HAP-1 (cell line): ENCODE measurements around the gene KCNQ1OT1.
"Not testable (repeated sequence)": the region's sequence is repeated elsewhere in the genome, so short reads cannot be mapped to it uniquely, and the experiment has no call there.

Source experiments
- DNase-seq, 2 experiments: peaks; one replicate each; pipeline ENCODE4 v3.0.0-alpha.2; 2016 to 2020; ENCODE audit warnings: low spot score in 2 of 2
- H3K27me3 ChIP-seq: fragments of 250-450 bp; sonication (Bioruptor Pico); 2 replicates; pipeline ENCODE4 v1.5.1; 2020; ENCODE audit warnings: low read depth, mild to moderate bottlenecking, moderate library complexity
- H3K36me3 ChIP-seq: fragments of 250-450 bp; sonication (Bioruptor Pico); replicated peaks from 2 replicates; pipeline ENCODE4 v1.5.1; 2020; ENCODE audit warnings: mild to moderate bottlenecking
- H3K4me1 ChIP-seq: fragments of 250-450 bp; sonication (Bioruptor Pico); 2 replicates; pipeline ENCODE4 v1.5.1; 2020; ENCODE audit warnings: mild to moderate bottlenecking
- H3K4me3 ChIP-seq: fragments of 250-450 bp; sonication (Bioruptor Pico); 2 replicates; pipeline ENCODE4 v1.5.1; 2020; ENCODE audit warnings: mild to moderate bottlenecking, moderate library complexity
- H3K9me3 ChIP-seq: fragments of 250-450 bp; sonication (Bioruptor Pico); 2 replicates; pipeline ENCODE4 v1.5.1; 2020; ENCODE audit warnings: mild to moderate bottlenecking, moderate library complexity
- in situ Hi-C: fragments of 300-500 bp; cut with MboI; formaldehyde crosslinking; loops from 3 replicates; pipeline ENCODE4 v1.14.3; 2020; ENCODE audit warnings: low sequenced_read_pairs, inconsistent platforms, mixed read lengths

KCNQ1OT1 gene

DNA sequence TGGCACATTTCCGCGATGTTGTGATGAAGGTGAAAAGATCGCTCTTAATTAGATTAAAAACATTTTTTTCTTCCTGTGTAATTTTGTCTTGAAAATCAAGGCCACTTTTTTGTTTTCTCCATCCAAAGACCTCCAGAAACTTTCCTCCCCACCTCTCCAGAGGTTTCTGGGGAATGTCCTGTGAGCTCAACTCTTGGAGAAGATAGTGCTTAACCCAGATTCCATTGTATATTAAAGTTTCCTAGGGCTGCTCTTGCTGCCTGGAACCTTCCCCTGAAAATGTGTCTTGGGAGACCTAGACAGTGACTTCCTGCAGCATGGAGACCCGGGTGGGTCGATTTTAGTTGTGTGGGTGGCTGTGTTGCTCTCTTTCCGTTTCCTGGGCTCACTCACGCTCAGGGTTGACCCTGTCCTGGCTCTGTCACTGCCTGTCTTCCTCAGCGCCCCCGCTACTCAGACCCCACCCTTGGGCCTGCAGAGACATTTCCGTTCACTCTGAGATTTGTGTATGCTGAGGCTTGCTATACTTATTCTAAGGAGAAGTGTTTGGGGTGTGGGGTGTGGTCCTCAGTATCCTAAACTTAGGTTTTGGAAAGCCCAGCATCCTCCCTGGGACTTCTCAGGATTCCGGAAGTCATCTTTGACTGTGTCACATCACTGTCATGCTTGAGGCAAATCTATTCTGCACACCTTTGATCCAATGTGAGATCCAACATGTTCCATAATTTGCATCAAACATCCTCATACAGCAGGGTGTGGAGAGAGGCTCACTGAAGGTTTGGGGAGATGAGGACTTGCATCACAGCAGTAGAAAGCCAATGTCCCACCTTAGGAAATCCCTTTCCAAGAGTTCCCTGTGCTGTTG lies 47.2 kb downstream of the KCNQ1OT1 start:
- no peaks in the 10 kb centered on the region for H3K27me3 ChIP-seq
- in situ Hi-C loops = no loop called here
- H3K9me3 ChIP-seq = no peaks in the 10 kb centered on the region; the same call in 1 of the 2 replicates
- no peaks in the 10 kb centered on the region for H3K36me3 ChIP-seq
- no peak overlapping the region for H3K4me3 ChIP-seq
- H3K4me1 ChIP-seq = no peaks in the 10 kb centered on the region
- no peak for DNase-seq

DNA sequence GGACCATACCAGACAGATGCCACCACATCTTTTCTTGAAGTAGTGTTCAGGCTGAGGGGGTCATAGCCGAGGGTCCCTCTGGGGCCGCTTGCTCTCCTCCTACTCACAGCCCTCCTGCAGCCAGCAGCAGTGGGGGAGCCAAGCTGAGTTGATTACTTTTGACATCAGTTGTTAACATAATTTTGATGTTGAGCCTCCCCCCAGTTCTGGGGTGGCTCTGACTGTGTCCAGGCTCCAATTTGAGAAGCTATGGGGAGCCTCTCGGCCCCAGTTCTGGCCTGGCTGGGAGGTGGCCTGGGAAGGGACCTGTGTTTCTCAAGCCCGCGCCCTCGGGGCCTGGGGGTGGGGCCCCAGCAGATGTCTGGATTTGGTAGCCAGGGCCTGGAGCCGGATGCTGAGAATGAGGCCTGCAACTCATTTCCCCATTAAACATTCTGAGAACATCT lies 47.9 kb downstream of the KCNQ1OT1 start:
- no peak for DNase-seq
- H3K4me3 ChIP-seq = no peak overlapping the region
- no peaks in the 10 kb centered on the region for H3K4me1 ChIP-seq
- no peaks in the 10 kb centered on the region for H3K36me3 ChIP-seq
- H3K27me3 ChIP-seq = no peaks in the 10 kb centered on the region
- H3K9me3 ChIP-seq = no peaks in the 10 kb centered on the region; the same call in 1 of the 2 replicates
- in situ Hi-C loops = no loop called here

DNA sequence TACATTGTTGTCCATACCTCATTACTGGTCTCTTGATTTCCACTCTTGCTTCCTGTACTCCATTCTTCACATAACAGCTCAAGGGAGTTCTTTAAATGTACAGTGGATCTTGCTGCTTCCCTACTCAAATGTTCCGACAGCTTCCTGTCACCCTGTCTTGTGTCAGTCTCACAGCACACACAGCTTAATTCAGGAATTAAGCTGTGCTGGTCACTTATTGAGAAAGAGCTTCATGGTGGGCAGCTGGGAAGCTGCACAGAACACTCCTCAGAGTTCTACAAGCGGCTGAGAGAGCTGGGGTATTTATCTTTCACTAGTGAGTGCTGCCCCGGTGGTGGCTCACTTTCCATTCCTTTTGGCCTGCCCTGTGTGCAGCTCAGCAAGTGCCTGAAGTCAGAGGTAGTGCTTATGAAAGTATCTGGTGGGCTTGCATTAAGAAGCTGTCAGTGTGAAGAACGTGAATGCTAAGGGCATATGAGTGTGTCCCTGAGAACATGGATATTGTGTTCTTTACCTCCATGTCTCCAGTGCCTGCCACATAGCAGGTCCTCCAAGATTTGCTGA lies 48.7 kb downstream of the KCNQ1OT1 start:
- no peak overlapping the region for H3K4me3 ChIP-seq
- no peaks in the 10 kb centered on the region for H3K36me3 ChIP-seq
- DNase-seq = no peak
- no peaks in the 10 kb centered on the region; the same call in 1 of the 2 replicates for H3K9me3 ChIP-seq
- no peaks in the 10 kb centered on the region for H3K27me3 ChIP-seq
- no peaks in the 10 kb centered on the region for H3K4me1 ChIP-seq
- in situ Hi-C loops = no loop called here

DNA sequence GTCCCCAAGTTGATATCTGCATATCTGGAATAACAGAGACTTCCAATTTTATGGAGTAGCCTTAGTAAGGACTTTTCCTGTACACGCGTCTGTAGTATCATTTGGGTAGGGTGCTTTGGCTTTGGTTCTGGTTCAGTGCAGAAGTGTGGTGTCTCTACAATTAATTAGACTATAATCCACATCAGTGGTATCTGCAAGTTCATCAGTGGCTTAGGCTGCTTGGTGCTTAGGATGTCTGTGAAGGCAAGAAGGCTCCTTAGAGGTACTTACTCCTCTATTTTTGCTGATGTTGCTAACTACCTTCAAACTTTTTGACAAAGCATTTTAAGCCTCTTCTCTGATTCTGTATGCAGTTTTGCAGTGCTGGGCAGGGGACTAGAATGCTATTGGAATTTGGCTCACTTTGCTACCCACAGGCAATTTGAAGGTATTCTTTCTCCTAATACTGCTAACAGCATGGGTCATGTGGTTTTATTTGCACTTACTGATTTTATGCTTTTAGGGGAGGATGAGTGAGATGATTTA lies 49.4 kb downstream of the KCNQ1OT1 start:
- DNase-seq = no peak

DNA sequence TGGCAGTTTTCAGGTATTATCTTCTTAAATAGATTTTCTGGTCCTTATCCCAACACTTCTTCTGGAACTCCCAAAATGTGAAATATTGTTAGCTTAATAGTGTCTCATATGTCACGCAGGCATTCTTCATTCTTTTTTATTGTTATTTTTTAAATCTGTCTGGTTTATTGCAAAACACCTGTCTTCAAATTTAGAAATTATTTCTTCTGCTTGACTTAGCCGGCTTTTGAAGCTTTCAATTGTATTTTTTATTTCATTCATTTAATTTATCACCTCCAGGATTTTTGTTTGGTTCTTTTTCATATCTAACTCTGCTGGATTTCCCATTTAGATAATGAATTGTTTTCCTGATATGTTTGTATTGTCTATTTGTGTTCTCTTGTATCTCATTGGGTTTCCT lies 49.9 kb downstream of the KCNQ1OT1 start:
- in situ Hi-C loops = no loop called here
- Histone ChIP-seq H3K27me3 (no peaks in the 10 kb centered on the region), H3K4me1 (no peaks in the 10 kb centered on the region), H3K4me3 (no peak overlapping the region), H3K9me3 (no peaks in the 10 kb centered on the region; the same call in 1 of the 2 replicates), H3K36me3 (no peaks in the 10 kb centered on the region)
- DNase-seq = no peak

More for the DNA sequence above, 49.4 kb downstream of the KCNQ1OT1 start:
- Histone ChIP-seq H3K9me3 (no peaks in the 10 kb centered on the region; the same call in 1 of the 2 replicates), H3K27me3 (no peaks in the 10 kb centered on the region), H3K4me1 (no peaks in the 10 kb centered on the region), H3K36me3 (no peaks in the 10 kb centered on the region), H3K4me3 (no peak overlapping the region)
- in situ Hi-C loops = no loop called here

DNA sequence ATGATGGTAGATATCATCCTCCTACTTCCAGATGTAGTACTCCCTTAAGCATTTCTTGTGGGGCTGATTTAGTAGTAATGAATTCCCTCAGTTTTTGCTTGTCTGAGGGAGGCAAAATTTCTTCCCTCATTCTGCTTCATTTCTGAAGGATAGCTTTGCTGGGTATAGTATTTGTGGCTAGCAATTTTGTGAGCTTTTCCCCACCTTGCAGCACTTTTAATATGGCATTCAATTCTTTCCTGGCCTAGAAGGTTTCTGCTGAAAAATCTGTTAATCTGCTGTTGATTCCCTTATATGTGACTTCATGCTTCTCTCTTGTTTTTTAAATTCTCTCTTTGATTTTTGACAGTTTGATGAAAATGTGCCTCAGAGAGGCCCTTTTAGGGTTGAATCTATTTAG lies 50.4 kb downstream of the KCNQ1OT1 start:
- Histone ChIP-seq H3K27me3 (no peaks in the 10 kb centered on the region), H3K4me3 (no peak overlapping the region), H3K4me1 (no peaks in the 10 kb centered on the region), H3K36me3 (no peaks in the 10 kb centered on the region), H3K9me3 (no peaks in the 10 kb centered on the region; the same call in 1 of the 2 replicates)
- in situ Hi-C loops = no loop called here
- DNase-seq = no peak

DNA sequence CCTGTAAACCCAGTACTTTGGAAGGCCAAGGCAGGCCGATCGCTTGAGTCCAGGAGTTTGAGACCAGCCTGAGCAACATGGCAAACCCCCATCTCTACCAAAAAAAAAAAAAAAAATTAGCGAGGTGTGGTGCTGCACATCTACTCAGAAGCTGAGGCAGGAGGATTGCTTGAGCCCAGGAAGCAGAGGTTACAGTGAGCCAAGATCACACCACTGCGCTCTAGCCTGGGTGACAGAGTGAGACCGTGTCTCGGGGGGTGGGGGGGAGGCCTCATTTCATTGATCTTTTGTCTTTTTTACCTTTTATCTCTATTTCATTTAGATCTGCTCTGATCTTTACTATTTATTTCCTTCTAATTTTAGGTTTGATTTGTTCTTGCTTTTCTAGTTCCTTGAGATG lies 51.8 kb downstream of the KCNQ1OT1 start:
- DNase-seq = no peak
- Histone ChIP-seq H3K4me3 (no peak overlapping the region), H3K27me3 (no peaks in the 10 kb centered on the region), H3K9me3 (no peaks in the 10 kb centered on the region; the same call in 1 of the 2 replicates), H3K4me1 (no peaks in the 10 kb centered on the region), H3K36me3 (no peaks in the 10 kb centered on the region)
- in situ Hi-C loops = no loop called here

DNA sequence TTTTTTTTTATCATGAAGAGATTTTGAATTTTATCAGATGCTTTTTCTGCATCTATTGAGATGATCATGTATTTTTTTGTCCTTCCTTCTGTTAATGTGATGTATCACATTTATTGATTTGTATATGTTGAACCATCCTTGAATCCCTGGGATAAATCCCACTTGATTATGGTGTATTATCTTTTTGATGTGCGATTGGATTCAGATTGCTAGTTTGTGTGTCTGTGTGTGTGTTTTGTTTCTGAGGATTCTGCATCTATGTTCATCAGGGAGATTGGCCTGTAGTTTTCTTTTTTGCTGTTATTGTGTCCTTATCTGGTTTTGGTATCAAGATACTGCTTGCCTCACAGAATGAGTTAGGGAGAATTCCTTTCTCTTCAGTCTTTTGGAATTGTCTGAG lies 52.6 kb downstream of the KCNQ1OT1 start:
- no peak for DNase-seq
- no peaks in the 10 kb centered on the region for H3K36me3 ChIP-seq
- in situ Hi-C loops = no loop called here
- H3K27me3 ChIP-seq = no peaks in the 10 kb centered on the region
- H3K4me1 ChIP-seq = no peaks in the 10 kb centered on the region
- H3K9me3 ChIP-seq = no peaks in the 10 kb centered on the region; the same call in 1 of the 2 replicates
- H3K4me3 ChIP-seq = no peak overlapping the region

DNA sequence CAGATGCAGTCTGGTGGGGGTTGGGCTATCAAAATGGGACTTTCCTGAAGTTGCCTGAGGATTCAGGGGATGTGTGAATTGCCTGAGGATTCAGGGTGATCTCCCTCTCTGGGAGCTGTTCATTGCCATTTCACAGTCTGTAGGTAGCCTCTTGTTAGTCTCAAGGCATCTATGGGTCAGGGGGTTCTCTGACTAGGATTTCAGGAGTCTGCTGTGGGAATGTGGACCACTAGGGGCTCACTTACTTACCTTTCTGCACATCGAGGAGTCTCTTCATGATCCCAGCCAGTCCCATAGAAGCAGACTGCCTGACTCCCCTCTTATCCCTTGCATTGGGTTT lies 54.0 kb downstream of the KCNQ1OT1 start:
- in situ Hi-C loops = no loop called here
- no peaks in the 10 kb centered on the region for H3K36me3 ChIP-seq
- H3K9me3 ChIP-seq = no peaks in the 10 kb centered on the region; the same call in 1 of the 2 replicates

DNA sequence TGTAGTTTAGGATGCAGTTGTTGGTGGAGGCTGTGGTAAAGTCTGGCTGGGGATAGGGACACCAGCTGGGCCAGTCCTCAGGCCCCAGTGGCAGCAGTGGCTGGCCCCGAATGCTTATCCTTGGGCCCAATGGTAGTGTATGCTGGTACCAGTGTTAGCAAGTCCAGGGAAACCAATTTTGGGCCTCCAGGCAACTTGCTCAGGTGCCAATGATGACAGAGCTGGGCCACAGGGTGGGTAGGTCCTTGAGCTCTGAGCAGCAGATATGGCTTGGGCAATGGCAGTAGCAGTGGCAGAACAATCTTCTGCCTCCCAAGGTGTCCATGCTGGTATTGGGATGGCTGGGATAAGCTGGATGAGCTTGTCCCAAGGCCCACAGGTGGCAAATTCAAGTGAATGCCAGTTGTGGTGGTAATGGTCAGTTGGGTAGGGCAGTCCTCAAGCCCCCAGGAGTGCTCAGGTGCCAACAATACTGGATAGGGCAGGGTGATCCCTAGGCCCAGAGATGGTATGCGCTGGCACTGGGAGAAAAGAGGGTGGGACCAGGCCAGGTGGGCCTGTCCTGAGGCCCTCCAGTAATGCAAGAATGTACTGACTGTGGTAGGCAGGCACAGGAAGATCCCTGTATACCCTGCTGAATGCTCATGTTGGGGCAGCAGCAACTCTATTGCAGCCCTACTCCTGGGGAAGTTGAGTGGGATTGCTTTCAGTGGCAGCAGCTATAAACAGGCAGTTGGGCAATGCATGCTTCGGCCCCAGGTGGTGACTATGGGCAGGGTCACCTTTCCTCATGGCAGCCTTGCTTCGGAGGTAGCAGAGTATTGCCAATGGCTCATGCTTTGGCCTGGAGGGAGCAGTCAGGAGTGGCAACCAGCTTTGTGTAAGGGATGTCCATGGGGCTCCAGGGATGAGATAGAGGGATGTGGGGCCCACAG lies 54.7 kb downstream of the KCNQ1OT1 start:
- no peak for DNase-seq
- Histone ChIP-seq H3K4me1 (no peaks in the 10 kb centered on the region), H3K4me3 (no peak overlapping the region), H3K36me3 (no peaks in the 10 kb centered on the region), H3K27me3 (no peaks in the 10 kb centered on the region), H3K9me3 (no peaks in the 10 kb centered on the region; the same call in 1 of the 2 replicates)
- in situ Hi-C loops = no loop called here

More for the DNA sequence above, 54.0 kb downstream of the KCNQ1OT1 start:
- Histone ChIP-seq H3K27me3 (no peaks in the 10 kb centered on the region), H3K4me3 (no peak overlapping the region), H3K4me1 (no peaks in the 10 kb centered on the region)
- no peak for DNase-seq

DNA sequence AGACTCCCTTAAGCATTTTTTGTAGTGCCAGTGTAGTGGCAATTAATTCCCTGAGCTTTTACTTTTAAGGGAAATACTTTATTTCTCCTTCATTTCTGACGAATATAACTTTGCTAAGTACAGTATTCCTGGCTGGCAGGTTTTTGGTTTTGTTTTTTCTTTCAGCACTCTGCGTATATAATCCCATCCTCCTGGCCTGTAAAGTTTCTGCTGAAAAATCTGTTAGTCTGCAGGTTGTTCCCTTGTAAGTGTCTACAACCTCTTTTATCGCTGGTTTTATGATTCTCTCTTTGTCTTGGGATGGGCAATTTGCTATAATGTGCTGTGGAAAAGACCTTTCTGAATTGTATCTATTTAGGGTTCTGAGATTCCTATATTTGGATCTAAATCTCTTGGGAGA lies 56.0 kb downstream of the KCNQ1OT1 start:
- no peaks in the 10 kb centered on the region for H3K4me1 ChIP-seq
- H3K4me3 ChIP-seq = no peak overlapping the region
- no peaks in the 10 kb centered on the region for H3K36me3 ChIP-seq
- no peak for DNase-seq
- H3K27me3 ChIP-seq = no peaks in the 10 kb centered on the region
- no peaks in the 10 kb centered on the region; the same call in 1 of the 2 replicates for H3K9me3 ChIP-seq
- in situ Hi-C loops = no loop called here

DNA sequence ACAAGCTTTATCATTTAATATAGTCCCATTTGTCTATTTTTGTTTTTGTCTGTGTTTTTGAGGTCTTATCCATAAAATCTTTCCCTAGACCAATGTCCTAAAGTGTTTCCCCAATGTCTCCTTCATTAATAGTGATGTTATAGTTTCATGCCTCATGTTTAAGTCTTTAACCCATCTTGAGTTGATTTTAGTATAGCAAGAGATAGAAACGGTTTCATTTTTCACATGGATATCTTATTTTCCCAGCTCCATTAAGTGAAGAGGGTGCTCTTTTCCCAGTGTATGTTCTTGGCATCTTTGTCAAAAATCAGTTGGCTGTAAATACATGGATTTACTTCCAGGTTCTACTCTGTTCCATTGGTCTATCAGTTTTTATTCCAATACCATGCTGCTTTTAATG lies 58.2 kb downstream of the KCNQ1OT1 start:
- Histone ChIP-seq H3K27me3 (no peaks in the 10 kb centered on the region), H3K9me3 (no peaks in the 10 kb centered on the region; the same call in 1 of the 2 replicates), H3K36me3 (no peaks in the 10 kb centered on the region), H3K4me1 (no peaks in the 10 kb centered on the region), H3K4me3 (no peak overlapping the region)
- DNase-seq = no peak
- in situ Hi-C loops = no loop called here

DNA sequence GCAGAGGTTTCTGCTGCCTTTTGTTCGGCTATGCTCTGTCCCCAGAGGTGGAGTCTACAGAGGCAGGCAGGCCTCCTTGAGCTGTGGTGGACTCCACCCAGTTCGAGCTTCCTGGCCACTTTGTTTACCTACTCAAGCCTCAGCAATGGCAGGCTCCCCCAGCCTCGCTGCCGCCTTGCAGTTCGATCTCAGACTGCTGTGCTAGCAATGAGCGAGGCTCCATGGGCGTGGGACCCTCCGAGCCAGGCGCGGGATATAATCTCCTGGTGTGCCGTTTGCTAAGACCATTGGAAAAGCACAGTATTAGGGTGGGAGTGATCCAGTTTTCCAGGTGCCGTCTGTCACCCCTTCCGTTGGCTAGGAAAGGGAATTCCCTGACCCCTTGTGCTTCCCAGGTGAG lies 60.0 kb downstream of the KCNQ1OT1 start:
- H3K27me3 ChIP-seq, H3K4me1 ChIP-seq, H3K4me3 ChIP-seq, H3K9me3 ChIP-seq, in situ Hi-C loops, DNase-seq, H3K36me3 ChIP-seq: not testable (repeated sequence)
